HepG2 (cell line): Measurements from ENCODE around the gene USP34. TPM values are rescaled to one million over a fixed set of nuclear protein-coding genes. Genes with fewer than 3 reads are reported as not detected.

ENCODE experiments used
- ATAC-seq: fragments of 200-7000 bp; cut with Tn5 transposase; 3 replicates; pipeline ENCODE4 v1.9.1; 2020; ENCODE audit warnings: mild to moderate bottlenecking, moderate library complexity
- BruUV-seq: library from RNA; stranded (reverse); fragments of 400-500 nt; replicated peaks from 2 replicates; lab custom pipeline; 2021; lab: Mats Ljungman, UMichigan
- CTCF ChIA-PET: fragments of 300-600 bp; formaldehyde crosslinking; extraction: SDS; loops from one replicate; lab custom pipeline; 2021; ENCODE audit warnings: low total read pairs, inconsistent platforms, low intra/inter-chr PET ratio; lab: Yijun Ruan, JAX
- POLR2A ChIA-PET: fragments of 350-600 bp; sonication (Branson Sonifier 250); formaldehyde crosslinking; loops from one replicate; lab custom pipeline; 2020; ENCODE audit warnings: antibody characterized with exemption, inconsistent platforms; lab: Yijun Ruan, JAX
- DNase-seq: peaks from one replicate; pipeline ENCODE4 v3.0.0-alpha.2; 2015; ENCODE audit warnings: low spot score
- FAIRE-seq: peaks from 3 replicates; lab custom pipeline; 2011; peaks lifted over from hg19 to GRCh38; lab: Jason Lieb, UNC
- H2AFZ ChIP-seq: one replicate; pipeline ENCODE4 v1.6.1; 2011; ENCODE audit warnings: low read length, inconsistent platforms
- H3K27ac ChIP-seq: fragments of 300-600 bp; 3 replicates; pipeline ENCODE4 v1.8.0; 2011; ENCODE audit warnings: mixed run types, mild to moderate bottlenecking, mixed read lengths, low read length, inconsistent platforms; ENCODE audit not compliant: insufficient read depth; ENCODE audit errors: extremely low read length
- H3K27me3 ChIP-seq, 2 experiments: fragments of 200-600 bp in 1 of 2; 2 replicates in 1 of 2; 3 replicates in 1 of 2; pipeline versions ENCODE4 v1.6.0 to v1.8.0; 2011; ENCODE audit warnings: low read length in 2 of 2, mild to moderate bottlenecking in 2 of 2, moderate library complexity in 2 of 2, inconsistent platforms in 1 of 2; ENCODE audit not compliant: insufficient read depth in 2 of 2, control insufficient read depth in 1 of 2
- H3K36me3 ChIP-seq, 2 experiments: fragments of 200-600 bp in 1 of 2; replicated peaks in 1 of 2; 2 replicates in 1 of 2; 3 replicates in 1 of 2; pipeline versions ENCODE4 v1.5.1 to v1.8.0; 2011; ENCODE audit warnings: low read length in 2 of 2, inconsistent platforms in 1 of 2; ENCODE audit not compliant: insufficient read depth in 2 of 2, control insufficient read depth in 1 of 2
- H3K4me1 ChIP-seq: 2 replicates; pipeline ENCODE4 v1.5.1; 2012; ENCODE audit warnings: low read length, inconsistent platforms; ENCODE audit not compliant: insufficient read depth
- H3K4me2 ChIP-seq: 2 replicates; pipeline ENCODE4 v1.6.0; 2011; ENCODE audit warnings: low read depth, low read length, inconsistent platforms
- H3K4me3 ChIP-seq, 3 experiments: fragments of 200-600 bp in 1 of 3; sonication (generic), shearing (Covaris generic) in 1 of 3; replicated peaks in 1 of 3; 2 replicates each; pipeline ENCODE4 v1.5.1; 2011 to 2016; ENCODE audit warnings: low read length in 3 of 3, inconsistent platforms in 2 of 3, low read depth in 2 of 3, mild to moderate bottlenecking in 2 of 3, control low read depth in 1 of 3, mixed read lengths in 1 of 3; ENCODE audit not compliant: insufficient read depth in 1 of 3
- H3K79me2 ChIP-seq: one replicate; pipeline ENCODE4 v1.6.1; 2011; ENCODE audit warnings: low read length, inconsistent platforms; ENCODE audit not compliant: insufficient read depth
- H3K9ac ChIP-seq: 2 replicates; pipeline ENCODE4 v1.6.0; 2011; ENCODE audit warnings: mild to moderate bottlenecking, low read depth, low read length, inconsistent platforms; ENCODE audit not compliant: insufficient read depth
- H3K9me3 ChIP-seq: 2 replicates; pipeline ENCODE4 v1.5.1; 2012; ENCODE audit warnings: mild to moderate bottlenecking, low read length
- H4K20me1 ChIP-seq: 2 replicates; pipeline ENCODE4 v1.6.0; 2011; ENCODE audit warnings: inconsistent platforms, mild to moderate bottlenecking, low read length, moderate library complexity; ENCODE audit not compliant: insufficient read depth
- ASH2L ChIP-seq: fragments of 300-600, 200-600 bp; sonication (generic); IDR thresholded peaks from 2 replicates; pipeline ENCODE4 v1.7.0; 2017; ENCODE audit warnings: low read depth, mild to moderate bottlenecking, moderate library complexity, mixed read lengths, low read length; ENCODE audit not compliant: insufficient read length
- EZH2 ChIP-seq: conservative IDR thresholded peaks from 2 replicates; pipeline ENCODE4 v1.6.1; 2012; ENCODE audit warnings: mild to moderate bottlenecking, low read depth, low read length, moderate library complexity
- FLYWCH1 ChIP-seq: sonication (generic); formaldehyde crosslinking; IDR thresholded peaks from 2 replicates; pipeline ENCODE4 v1.8.1; 2023; ENCODE audit warnings: mild to moderate bottlenecking, missing genetic modification reagents
- FOSL2 ChIP-seq: sonication (generic); formaldehyde crosslinking; IDR thresholded peaks from 2 replicates; pipeline ENCODE4 v1.4.0; 2020; ENCODE audit warnings: missing genetic modification reagents
- HBP1 ChIP-seq: IDR thresholded peaks from 2 replicates; pipeline ENCODE4 v1.6.1; 2016; ENCODE audit warnings: low read depth, control low read depth
- HDAC1 ChIP-seq: sonication (generic); formaldehyde crosslinking; IDR thresholded peaks from 2 replicates; pipeline ENCODE4 v1.5.1; 2020; ENCODE audit warnings: mild to moderate bottlenecking, missing genetic modification reagents
- HNRNPUL1 ChIP-seq: fragments of 200-400 bp; formaldehyde crosslinking; IDR thresholded peaks from 2 replicates; pipeline ENCODE4 v1.6.1; 2017; ENCODE audit warnings: low read depth, mild to moderate bottlenecking, low read length, moderate library complexity
- HOXD1 ChIP-seq: sonication (generic); formaldehyde crosslinking; IDR thresholded peaks from 2 replicates; pipeline ENCODE4 v1.5.0; 2020; ENCODE audit warnings: missing genetic modification reagents
- KLF15 ChIP-seq: sonication (generic); formaldehyde crosslinking; IDR thresholded peaks from 2 replicates; pipeline ENCODE4 v1.8.1; 2023; ENCODE audit warnings: borderline replicate concordance, mild to moderate bottlenecking, inconsistent platforms, missing genetic modification reagents, mixed read lengths
- NFE2L1 ChIP-seq: sonication (generic); formaldehyde crosslinking; IDR thresholded peaks from 2 replicates; pipeline ENCODE4 v1.4.0; 2020; ENCODE audit warnings: missing genetic modification reagents, mild to moderate bottlenecking, borderline replicate concordance
- NR3C1 ChIP-seq: sonication (generic); formaldehyde crosslinking; IDR thresholded peaks from 2 replicates; pipeline ENCODE4 v1.4.0; 2020; ENCODE audit warnings: missing genetic modification reagents
- SIX4 ChIP-seq: sonication (generic); formaldehyde crosslinking; IDR thresholded peaks from 2 replicates; pipeline ENCODE4 v1.4.0; 2020; ENCODE audit warnings: missing genetic modification reagents
- ZNF788 ChIP-seq: sonication (generic); formaldehyde crosslinking; IDR thresholded peaks from 2 replicates; pipeline ENCODE4 v1.5.0; 2020; ENCODE audit warnings: mild to moderate bottlenecking, missing genetic modification reagents, borderline replicate concordance
- WGBS: methylation state at CpG from one replicate; pipeline ENCODE4 v1.1.6; 2017; ENCODE audit warnings: low lambda C conversion rate; 5-methylcytosine and 5-hydroxymethylcytosine counted together
- in situ Hi-C: cut with HindIII; loops from 2 replicates; pipeline ENCODE4 v1.10.0; 2017; ENCODE audit warnings: low pct_unique_long_range_greater_than_20kb; ENCODE audit not compliant: extremely low pct_ligation_motif_present
- intact Hi-C: fragments of 100-400 bp; cut with micrococcal nuclease; formaldehyde crosslinking; loops from one replicate; pipeline ENCODE4 v1.10.0; 2022; ENCODE audit not compliant: unreplicated experiment
- polyA plus RNA-seq, 8 experiments: library from polyadenylated mRNA; depleted of rRNA in 3 of 8; stranded (reverse) in 7 of 8; unstranded in 1 of 8; fragments of >200 nt; fragmentation: Illumina TruSeq in 4 of 8; extraction: Trizol in 4 of 8; gene quantifications; 2 replicates each; pipeline versions ENCODE4 v1.2.1 to v1.2.3, GENCODE V29; 2011 to 2016; ENCODE audit warnings: low read depth in 4 of 8, missing spikeins in 1 of 8, mixed read lengths in 1 of 8; ENCODE audit not compliant: insufficient read depth in 1 of 8
- total RNA-seq, 5 experiments: library from RNA; depleted of rRNA; stranded (reverse); fragments of >200 nt; fragmentation: Illumina TruSeq; extraction: Trizol; gene quantifications; 2 replicates each; pipeline ENCODE4 v1.2.3, GENCODE V29; 2016; ENCODE audit warnings: low read depth in 1 of 5
- TF ChIP-seq, protein P1 (sequence below): sonication (generic); formaldehyde crosslinking; IDR thresholded peaks from 2 replicates; pipeline ENCODE4 v1.8.0; 2022; ENCODE audit warnings: mild to moderate bottlenecking, missing genetic modification reagents, moderate library complexity
- TF ChIP-seq, protein P2 (sequence below): IDR thresholded peaks from 2 replicates; pipeline ENCODE4 v1.6.1; 2012; ENCODE audit warnings: low read depth, low read length, improper control_type of control experiment
- TF ChIP-seq, protein P3 (sequence below): sonication (generic); formaldehyde crosslinking; IDR thresholded peaks from 2 replicates; pipeline ENCODE4 v1.4.0; 2020; ENCODE audit warnings: mild to moderate bottlenecking, missing genetic modification reagents
- TF ChIP-seq, protein P4 (sequence below): IDR thresholded peaks from 2 replicates; pipeline ENCODE4 v1.6.1; 2016; ENCODE audit warnings: low read depth, borderline replicate concordance

USP34 gene
- total and polyA plus RNA-seq, 2 of the 13 experiments (the other 11 are each of a cell fraction or from before 2014, with no cell fraction given), result 99.2 to 100 TPM

DNA sequence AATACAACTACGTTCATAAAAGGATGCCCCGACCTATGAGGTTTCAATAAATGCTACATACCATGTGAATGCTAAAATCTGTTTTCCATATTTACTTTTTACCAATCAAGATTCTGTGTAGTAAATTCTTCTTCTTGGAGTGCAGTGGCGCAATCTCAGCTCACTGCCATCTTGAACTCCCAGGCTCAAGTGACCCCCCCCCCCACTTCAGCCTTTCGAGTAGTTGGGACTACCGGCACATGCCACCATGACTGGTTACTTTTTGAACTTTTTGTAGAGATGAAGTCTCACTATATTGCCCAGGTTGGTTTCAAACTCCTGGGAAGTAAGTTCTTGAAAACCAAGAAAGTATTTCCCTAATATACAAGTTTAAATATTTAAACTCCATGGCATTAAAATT is 14.4 kb upstream of the USP34 start:
- H3K36me3 ChIP-seq, result peaks cover 18 to 84% of the 10 kb centered on the region in 2 experiments
- TF ChIP-seq, protein P1, sequence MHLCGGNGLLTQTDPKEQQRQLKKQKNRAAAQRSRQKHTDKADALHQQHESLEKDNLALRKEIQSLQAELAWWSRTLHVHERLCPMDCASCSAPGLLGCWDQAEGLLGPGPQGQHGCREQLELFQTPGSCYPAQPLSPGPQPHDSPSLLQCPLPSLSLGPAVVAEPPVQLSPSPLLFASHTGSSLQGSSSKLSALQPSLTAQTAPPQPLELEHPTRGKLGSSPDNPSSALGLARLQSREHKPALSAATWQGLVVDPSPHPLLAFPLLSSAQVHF (CRISPR knock-in tag), result no peak
- TF ChIP-seq HOXD1 (CRISPR knock-in tag), result no peak
- no peak for TF ChIP-seq SIX4 (CRISPR knock-in tag)
- TF ChIP-seq HDAC1 (CRISPR knock-in tag), result no peak
- no peak for TF ChIP-seq FLYWCH1 (CRISPR knock-in tag)
- TF ChIP-seq, protein P2, sequence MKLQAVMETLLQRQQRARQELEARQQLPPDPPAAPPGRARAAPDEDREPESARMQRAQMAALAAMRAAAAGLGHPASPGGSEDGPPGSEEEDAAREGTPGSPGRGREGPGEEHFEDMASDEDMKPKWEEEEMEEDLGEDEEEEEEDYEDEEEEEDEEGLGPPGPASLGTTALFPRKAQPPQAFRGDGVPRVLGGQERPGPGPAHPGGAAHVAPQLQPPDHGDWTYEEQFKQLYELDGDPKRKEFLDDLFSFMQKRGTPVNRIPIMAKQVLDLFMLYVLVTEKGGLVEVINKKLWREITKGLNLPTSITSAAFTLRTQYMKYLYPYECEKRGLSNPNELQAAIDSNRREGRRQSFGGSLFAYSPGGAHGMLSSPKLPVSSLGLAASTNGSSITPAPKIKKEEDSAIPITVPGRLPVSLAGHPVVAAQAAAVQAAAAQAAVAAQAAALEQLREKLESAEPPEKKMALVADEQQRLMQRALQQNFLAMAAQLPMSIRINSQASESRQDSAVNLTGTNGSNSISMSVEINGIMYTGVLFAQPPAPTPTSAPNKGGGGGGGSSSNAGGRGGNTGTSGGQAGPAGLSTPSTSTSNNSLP, result no peak
- no peak for TF ChIP-seq NR3C1 (CRISPR knock-in tag)
- TF ChIP-seq, protein P3, sequence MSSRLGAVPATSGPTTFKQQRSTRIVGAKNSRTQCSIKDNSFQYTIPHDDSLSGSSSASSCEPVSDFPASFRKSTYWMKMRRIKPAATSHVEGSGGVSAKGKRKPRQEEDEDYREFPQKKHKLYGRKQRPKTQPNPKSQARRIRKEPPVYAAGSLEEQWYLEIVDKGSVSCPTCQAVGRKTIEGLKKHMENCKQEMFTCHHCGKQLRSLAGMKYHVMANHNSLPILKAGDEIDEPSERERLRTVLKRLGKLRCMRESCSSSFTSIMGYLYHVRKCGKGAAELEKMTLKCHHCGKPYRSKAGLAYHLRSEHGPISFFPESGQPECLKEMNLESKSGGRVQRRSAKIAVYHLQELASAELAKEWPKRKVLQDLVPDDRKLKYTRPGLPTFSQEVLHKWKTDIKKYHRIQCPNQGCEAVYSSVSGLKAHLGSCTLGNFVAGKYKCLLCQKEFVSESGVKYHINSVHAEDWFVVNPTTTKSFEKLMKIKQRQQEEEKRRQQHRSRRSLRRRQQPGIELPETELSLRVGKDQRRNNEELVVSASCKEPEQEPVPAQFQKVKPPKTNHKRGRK (CRISPR knock-in tag), result no peak
- no peak for TF ChIP-seq EZH2
- TF ChIP-seq, protein P4, sequence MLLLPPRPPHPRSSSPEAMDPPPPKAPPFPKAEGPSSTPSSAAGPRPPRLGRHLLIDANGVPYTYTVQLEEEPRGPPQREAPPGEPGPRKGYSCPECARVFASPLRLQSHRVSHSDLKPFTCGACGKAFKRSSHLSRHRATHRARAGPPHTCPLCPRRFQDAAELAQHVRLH (CRISPR knock-in tag), result no peak
- no peak for TF ChIP-seq FOSL2
- TF ChIP-seq HBP1 (CRISPR knock-in tag), result no peak
- no peak for TF ChIP-seq HNRNPUL1
- no peak for TF ChIP-seq ASH2L
- no peak for TF ChIP-seq ZNF788 (CRISPR knock-in tag)
- no peak for TF ChIP-seq KLF15 (CRISPR knock-in tag)
- no peak for TF ChIP-seq NFE2L1 (CRISPR knock-in tag)
- TF ChIP-seq, all 625 proteins: peak for 0
- Histone ChIP-seq H3K27ac (no peak overlapping the region), H3K4me2 (no peak overlapping the region), H3K4me1 (no peaks in the 10 kb centered on the region), H3K9me3 (no peaks in the 10 kb centered on the region), H3K9ac (no peak overlapping the region), H3K27me3 (no peaks in the 10 kb centered on the region), H4K20me1 (no peaks in the 10 kb centered on the region; the same call in 1 of the 2 replicates), H2AFZ (no peak overlapping the region), H3K79me2 (no peaks in the 10 kb centered on the region), H3K4me3 (no peak overlapping the region)
- in situ Hi-C loops, result no loop called here
- ChIA-PET POLR2A (no interaction called here), CTCF (no interaction called here)
- DNase-seq, result no peak
- no TSS peak for BruUV-seq
- ATAC-seq, result no peak
- FAIRE-seq, result no peak
- 99% methylated on average over 5 of the region's 5 CpGs for WGBS
- intact Hi-C loops, result no loop called here
